Ovary (tissue), 9 donors: ENCODE results near the gene RNF166. TPM values are rescaled to one million over a fixed set of nuclear protein-coding genes. Genes with fewer than 3 reads are reported as not detected.

ENCODE experiments used
- DNase-seq, 5 donors: peaks; one replicate each; pipeline ENCODE4 v3.0.0-alpha.2; 2019 to 2020
- H3K27ac ChIP-seq, 2 donors: fragments of 200-600 bp; one replicate each; pipeline versions ENCODE4 v1.5.1 to v1.8.0; 2019 to 2022
- H3K27me3 ChIP-seq: fragments of 200-600 bp; one replicate; pipeline ENCODE4 v1.8.0; 2022
- H3K36me3 ChIP-seq: fragments of 200-600 bp; sonication (generic); one replicate; pipeline ENCODE4 v1.5.1; 2019
- H3K4me1 ChIP-seq: one replicate; pipeline ENCODE4 v1.8.1; 2013; ENCODE audit warnings: mild to moderate bottlenecking, moderate library complexity; ENCODE audit not compliant: insufficient read depth
- H3K4me3 ChIP-seq: fragments of 200-600 bp; sonication (generic); one replicate; pipeline ENCODE4 v1.5.1; 2017
- H3K9me3 ChIP-seq, 2 donors: fragments of 200-600 bp in 1 of 2; sonication (generic) in 1 of 2; one replicate each; pipeline versions ENCODE4 v1.5.1 to v1.8.1; 2013 to 2019; ENCODE audit warnings: mild to moderate bottlenecking in 1 of 2, moderate library complexity in 1 of 2
- EP300 ChIP-seq: sonication (generic); formaldehyde crosslinking; IDR thresholded peaks from one replicate; pipeline ENCODE4 v1.6.1; 2017; ENCODE audit warnings: antibody characterized with exemption
- POLR2A ChIP-seq: fragments of 450-650 bp; IDR thresholded peaks from one replicate; pipeline ENCODE4 v1.6.1; 2017; ENCODE audit warnings: antibody characterized with exemption, mild to moderate bottlenecking, moderate library complexity
- WGBS, 3 donors: extraction: QIAGEN DNeasy Blood & Tissue Kit in 1 of 3; methylation state at CpG; one replicate each; pipeline versions ENCODE4 v1.1.5 to v1.1.7; 2013 to 2017; 5-methylcytosine and 5-hydroxymethylcytosine counted together
- intact Hi-C, 4 donors: fragments of 100-400 bp; cut with DNase I; formaldehyde crosslinking; loops; one replicate each; pipeline versions ENCODE4 v1.11.0 to v1.15.1; 2022 to 2023
- polyA plus RNA-seq, 2 donors: library from polyadenylated mRNA; stranded (reverse); fragments of 200-250 nt in 1 of 2; fragments of 350-450 nt in 1 of 2; fragmentation: Illumina TruSeq in 1 of 2; extraction: RNeasy Lipid Tissue Mini Kit (QIAGEN cat#74804) in 1 of 2; gene quantifications; one replicate each; pipeline ENCODE4 v1.2.3, GENCODE V29; 2013 to 2014
- total RNA-seq, 7 donors: library from RNA; depleted of rRNA in 2 of 7; stranded (reverse); fragments of >200 nt in 2 of 7; fragmentation: NEBNext Ultra II Directional in 3 of 7; extraction: Animal tissue kit (Norgen Biotek cat#: 25700) in 3 of 7; gene quantifications; one replicate each; pipeline versions ENCODE4 v1.1.0 to v1.2.4, GENCODE V29; 2016 to 2023
- TF ChIP-seq, protein P1 (sequence below), 3 donors: fragments of 450-650 bp in 2 of 3; fragments of 200-600 bp in 1 of 3; IDR thresholded peaks; one replicate each; pipeline versions ENCODE4 v1.5.1 to v1.8.0; 2016 to 2022; ENCODE audit warnings: antibody characterized with exemption in 3 of 3, mild to moderate bottlenecking in 1 of 3
- donor health status: DM: no; HTN: no; CAD: no; lungs with moderate emphysema.
- donor health status: DM: no; HTN: no; CAD: no.
- donor health status: Bipolar disorder and iron deficiency.
- donor health status: DM: yes; HTN: yes; CAD: no.
- donor health status: DM: no; HTN: no; CAD: no.
- donor health status: DM: yes; HTN: yes; CAD: no.

The RNF166 gene
- total and polyA plus RNA-seq, 9 donors = 4.7 to 26.5 (median 20.9) TPM

DNA sequence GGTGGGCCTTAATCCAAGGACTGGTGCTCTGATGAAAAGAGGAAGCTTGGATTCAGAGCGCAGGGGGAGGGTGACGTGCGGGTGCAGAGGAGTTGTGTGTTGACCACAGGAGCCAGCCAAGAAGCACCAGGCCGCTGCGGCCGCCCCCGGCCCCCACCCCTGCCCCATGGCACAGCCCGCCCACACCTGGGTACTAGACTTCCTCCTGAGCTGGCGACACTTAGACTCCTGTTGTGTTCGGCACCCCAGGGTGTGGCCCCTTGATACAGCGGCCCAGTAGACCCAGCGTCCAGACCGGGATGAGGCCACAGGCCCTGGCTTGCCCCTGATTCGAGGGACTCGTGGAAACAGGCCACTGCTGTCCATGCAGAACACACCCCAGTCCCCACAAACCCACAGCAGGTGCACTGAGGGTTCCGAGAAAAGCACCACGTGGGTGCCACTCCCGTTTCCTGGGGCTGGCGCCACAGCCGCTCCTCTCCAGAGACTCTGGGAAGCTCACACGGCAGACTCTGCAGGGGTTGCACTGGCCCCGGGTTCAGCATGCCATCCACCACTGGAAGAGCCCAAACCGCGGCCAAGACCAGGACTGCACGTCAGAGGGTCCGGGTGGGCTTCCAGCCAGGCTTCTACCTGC lies 14.2 kb downstream of the RNF166 start:
- H3K27ac ChIP-seq = no peak overlapping the region
- H3K27me3 ChIP-seq = peaks cover 2% of the 10 kb centered on the region
- H3K4me1 ChIP-seq = no peaks in the 10 kb centered on the region
- no peaks in the 10 kb centered on the region for H3K36me3 ChIP-seq
- intact Hi-C loops = no loop called here
- DNase-seq = no peak
- WGBS, 3 donors = 73 to 79% (median 74%) methylated on average over 15 to 26 of the region's 26 CpGs
- TF ChIP-seq EP300 (no peak), POLR2A (no peak)
- TF ChIP-seq, protein P1, sequence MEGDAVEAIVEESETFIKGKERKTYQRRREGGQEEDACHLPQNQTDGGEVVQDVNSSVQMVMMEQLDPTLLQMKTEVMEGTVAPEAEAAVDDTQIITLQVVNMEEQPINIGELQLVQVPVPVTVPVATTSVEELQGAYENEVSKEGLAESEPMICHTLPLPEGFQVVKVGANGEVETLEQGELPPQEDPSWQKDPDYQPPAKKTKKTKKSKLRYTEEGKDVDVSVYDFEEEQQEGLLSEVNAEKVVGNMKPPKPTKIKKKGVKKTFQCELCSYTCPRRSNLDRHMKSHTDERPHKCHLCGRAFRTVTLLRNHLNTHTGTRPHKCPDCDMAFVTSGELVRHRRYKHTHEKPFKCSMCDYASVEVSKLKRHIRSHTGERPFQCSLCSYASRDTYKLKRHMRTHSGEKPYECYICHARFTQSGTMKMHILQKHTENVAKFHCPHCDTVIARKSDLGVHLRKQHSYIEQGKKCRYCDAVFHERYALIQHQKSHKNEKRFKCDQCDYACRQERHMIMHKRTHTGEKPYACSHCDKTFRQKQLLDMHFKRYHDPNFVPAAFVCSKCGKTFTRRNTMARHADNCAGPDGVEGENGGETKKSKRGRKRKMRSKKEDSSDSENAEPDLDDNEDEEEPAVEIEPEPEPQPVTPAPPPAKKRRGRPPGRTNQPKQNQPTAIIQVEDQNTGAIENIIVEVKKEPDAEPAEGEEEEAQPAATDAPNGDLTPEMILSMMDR (IDR thresholded peaks at IDR 0.05) = no peak
- no peak overlapping the region for H3K4me3 ChIP-seq
- H3K9me3 ChIP-seq = no peaks in the 10 kb centered on the region

DNA sequence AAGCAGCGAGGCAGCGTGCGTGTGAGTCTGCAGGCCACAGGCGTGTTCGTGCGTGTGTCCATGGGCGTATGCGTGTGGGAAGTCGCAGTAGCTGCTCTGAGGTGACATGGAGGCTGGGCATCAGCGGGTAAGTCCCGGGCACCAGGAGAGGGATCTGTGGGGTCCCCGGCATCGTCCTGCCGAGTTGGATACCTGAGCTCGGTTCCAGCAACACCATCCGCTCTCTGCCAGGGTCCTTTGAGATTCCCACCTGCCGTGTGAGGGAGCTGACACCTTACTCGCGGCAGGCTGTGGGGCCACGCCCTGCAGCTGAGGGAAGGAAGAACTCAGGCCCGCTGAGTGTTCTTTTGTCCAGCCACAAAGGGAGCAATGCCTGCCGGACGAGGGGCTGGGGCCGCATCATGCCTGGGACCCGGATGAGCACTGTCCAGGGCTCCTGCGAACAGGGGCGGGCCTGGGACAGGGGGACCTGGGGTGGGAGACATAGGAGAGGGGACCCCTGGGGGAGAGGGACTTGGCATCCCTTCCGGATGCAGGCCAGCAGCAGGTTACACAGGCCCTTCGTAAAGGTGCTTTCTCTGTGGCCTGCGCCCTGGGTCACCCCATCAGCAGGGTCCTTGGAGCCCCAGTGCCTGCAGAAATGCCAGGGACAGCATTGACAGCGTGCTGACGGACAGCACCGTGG lies 14.9 kb downstream of the RNF166 start:
- intact Hi-C loops = no loop called here
- H3K27ac ChIP-seq = no peak overlapping the region
- H3K27me3 ChIP-seq = peaks cover 2% of the 10 kb centered on the region
- H3K9me3 ChIP-seq = no peaks in the 10 kb centered on the region
- no peak overlapping the region for H3K4me3 ChIP-seq
- H3K36me3 ChIP-seq = no peaks in the 10 kb centered on the region
- H3K4me1 ChIP-seq = peaks cover 2% of the 10 kb centered on the region
- DNase-seq = no peak
- no peak for TF ChIP-seq POLR2A
- TF ChIP-seq, protein P1 (IDR thresholded peaks at IDR 0.05) = no peak
- no peak for TF ChIP-seq EP300
- WGBS, 3 donors = 78 to 83% (median 82%) methylated on average over 32 to 33 of the region's 33 CpGs

DNA sequence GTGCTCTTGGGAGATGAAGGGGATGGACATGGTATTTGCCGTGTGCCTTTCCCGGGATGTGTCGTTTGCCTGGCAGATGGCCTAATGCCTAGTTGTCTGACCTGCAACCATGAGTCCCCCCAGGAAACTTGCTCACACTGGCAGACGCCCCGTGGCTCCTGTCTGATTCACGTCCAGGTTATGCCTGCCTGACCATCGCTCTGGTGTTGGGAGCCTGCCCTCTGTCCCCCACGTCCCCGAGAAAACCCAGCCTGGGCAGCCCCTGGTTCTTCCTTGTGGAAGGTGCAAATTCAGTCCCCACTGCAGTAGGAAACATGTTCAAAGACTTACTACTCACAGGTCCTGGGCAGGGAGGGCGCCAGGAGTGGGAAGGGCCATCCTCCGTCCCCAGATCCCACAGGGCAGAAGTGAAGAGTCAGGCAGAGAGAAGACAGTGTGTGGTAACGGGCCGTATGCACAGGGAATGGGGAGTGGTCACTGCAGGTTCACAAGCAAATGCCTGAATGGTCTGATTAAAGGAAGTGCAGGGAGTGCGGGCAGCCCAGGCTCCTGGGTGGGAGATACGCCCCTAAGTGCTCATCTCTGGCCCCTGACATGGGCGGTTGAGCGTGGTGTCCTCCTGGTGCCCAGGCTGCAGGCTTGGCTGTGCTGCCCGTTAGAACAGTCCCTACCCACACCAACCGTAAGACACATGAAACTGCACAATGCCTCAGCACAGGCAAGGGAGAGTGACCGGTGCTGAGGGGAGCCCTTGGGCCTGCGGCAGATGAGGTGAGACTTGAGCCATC lies 15.7 kb downstream of the RNF166 start:
- Histone ChIP-seq H3K9me3 (no peaks in the 10 kb centered on the region), H3K4me3 (no peak overlapping the region), H3K27me3 (peaks cover 2% of the 10 kb centered on the region), H3K36me3 (no peaks in the 10 kb centered on the region), H3K4me1 (peaks cover 2% of the 10 kb centered on the region), H3K27ac (no peak overlapping the region)
- DNase-seq = no peak
- WGBS, 3 donors = 65 to 74% (median 68%) methylated on average over 21 of the region's 21 CpGs
- TF ChIP-seq POLR2A (no peak), EP300 (no peak)
- TF ChIP-seq, protein P1 (IDR thresholded peaks at IDR 0.05) = no peak
- intact Hi-C loops = no loop called here

DNA sequence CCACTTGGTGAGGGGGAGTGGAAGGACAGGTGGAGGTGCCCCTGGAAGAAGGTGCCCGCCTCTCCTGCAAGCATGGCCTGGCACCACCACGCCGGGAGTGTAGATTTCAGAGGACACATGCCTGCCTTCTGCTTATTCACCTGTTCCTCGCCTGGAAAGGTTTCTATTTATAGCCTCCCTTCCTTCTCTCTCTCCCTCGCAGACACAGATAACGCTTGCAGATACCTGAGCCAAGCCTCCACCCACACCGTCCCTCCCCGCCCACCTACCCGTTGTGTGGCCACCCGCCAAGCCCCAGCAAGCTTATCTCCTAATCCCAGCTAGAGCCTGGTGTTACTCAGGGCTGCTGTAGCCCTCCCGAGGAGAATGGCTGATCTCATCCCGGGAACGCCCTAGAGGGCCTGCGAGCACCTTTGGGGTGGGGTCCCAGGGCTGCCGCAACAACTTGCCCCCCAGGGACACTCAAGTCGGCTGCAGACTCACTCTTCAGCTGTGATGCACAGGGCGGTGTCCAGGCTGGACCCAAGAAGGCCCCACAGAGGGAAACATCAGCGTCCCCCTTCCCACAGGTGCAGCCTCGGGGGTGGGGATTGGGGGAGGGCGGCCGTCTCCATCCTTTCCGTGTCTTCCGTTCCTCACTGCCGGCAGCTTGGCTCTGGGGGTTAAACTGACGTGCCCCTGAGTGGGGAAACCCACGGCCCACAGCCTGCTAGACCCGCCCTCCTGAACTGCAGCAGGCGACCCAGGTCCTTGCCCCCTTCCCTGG lies 18.0 kb downstream of the RNF166 start:
- TF ChIP-seq POLR2A = no peak
- TF ChIP-seq EP300 = no peak
- TF ChIP-seq, protein P1 (IDR thresholded peaks at IDR 0.05) = no peak
- H3K27me3 ChIP-seq = peaks cover 5% of the 10 kb centered on the region
- no peaks in the 10 kb centered on the region for H3K9me3 ChIP-seq
- no peaks in the 10 kb centered on the region for H3K36me3 ChIP-seq
- intact Hi-C loops = no loop called here
- no peak overlapping the region for H3K27ac ChIP-seq
- peaks cover 2% of the 10 kb centered on the region for H3K4me1 ChIP-seq
- 20 to 26% (median 24%) methylated on average over 28 of the region's 28 CpGs for WGBS, 3 donors
- H3K4me3 ChIP-seq = no peak overlapping the region
- no peak for DNase-seq
